Measurements from ENCODE around the gene APEX2.

APEX2 gene

DNA sequence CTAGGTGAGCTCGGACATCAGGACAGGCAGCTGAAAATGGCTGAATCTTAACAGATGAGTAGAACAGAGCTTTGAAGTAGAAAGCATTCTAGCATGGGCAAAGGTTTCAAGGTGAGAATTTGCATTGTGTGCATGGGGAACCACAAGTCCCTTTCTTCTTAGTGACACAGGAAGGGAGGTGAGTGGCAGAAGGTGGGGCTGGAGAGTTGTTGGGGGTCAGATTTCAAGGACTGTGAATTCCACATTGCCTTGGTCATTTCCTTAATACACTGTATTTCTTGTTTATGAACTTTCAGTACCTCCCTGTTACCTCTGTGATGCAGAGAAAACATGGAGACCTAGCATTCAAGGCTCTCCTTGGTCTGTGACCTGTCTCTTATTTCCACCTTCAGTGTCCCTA, 4.1 kb downstream of the APEX2 start:
- no peak for TF ChIP-seq FOXP2 (optimal IDR thresholded peaks at IDR 0.05; ENCODE audit: borderline replicate concordance, extremely low read depth, extremely low read length, insufficient read depth)

DNA sequence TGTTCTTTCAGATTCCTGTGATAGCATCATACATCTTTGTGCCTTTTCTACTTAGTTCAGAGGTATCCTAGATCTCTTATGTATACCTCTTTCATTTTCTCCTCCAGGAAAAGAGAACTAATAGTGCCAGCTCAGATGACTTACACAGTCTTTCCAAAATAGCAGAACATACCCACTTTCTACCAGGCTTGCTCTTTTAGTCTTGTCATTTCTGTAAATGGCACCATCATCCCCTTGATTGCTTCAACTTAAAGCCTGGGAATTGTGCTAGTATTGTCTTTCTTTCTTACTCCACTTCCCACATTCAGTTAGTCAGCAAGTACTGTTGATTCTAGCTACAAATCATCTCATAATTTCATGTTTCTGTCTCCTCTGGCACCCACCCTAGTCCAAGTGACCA, 5.1 kb downstream of the APEX2 start:
- no peak for TF ChIP-seq SIN3A (IDR thresholded peaks at IDR 0.05; ENCODE audit: borderline replicate concordance, insufficient read depth, low read length)
- no peak for TF ChIP-seq FOXP2 (optimal IDR thresholded peaks at IDR 0.05; ENCODE audit: borderline replicate concordance, extremely low read depth, extremely low read length, insufficient read depth)
- TF ChIP-seq, protein P1, sequence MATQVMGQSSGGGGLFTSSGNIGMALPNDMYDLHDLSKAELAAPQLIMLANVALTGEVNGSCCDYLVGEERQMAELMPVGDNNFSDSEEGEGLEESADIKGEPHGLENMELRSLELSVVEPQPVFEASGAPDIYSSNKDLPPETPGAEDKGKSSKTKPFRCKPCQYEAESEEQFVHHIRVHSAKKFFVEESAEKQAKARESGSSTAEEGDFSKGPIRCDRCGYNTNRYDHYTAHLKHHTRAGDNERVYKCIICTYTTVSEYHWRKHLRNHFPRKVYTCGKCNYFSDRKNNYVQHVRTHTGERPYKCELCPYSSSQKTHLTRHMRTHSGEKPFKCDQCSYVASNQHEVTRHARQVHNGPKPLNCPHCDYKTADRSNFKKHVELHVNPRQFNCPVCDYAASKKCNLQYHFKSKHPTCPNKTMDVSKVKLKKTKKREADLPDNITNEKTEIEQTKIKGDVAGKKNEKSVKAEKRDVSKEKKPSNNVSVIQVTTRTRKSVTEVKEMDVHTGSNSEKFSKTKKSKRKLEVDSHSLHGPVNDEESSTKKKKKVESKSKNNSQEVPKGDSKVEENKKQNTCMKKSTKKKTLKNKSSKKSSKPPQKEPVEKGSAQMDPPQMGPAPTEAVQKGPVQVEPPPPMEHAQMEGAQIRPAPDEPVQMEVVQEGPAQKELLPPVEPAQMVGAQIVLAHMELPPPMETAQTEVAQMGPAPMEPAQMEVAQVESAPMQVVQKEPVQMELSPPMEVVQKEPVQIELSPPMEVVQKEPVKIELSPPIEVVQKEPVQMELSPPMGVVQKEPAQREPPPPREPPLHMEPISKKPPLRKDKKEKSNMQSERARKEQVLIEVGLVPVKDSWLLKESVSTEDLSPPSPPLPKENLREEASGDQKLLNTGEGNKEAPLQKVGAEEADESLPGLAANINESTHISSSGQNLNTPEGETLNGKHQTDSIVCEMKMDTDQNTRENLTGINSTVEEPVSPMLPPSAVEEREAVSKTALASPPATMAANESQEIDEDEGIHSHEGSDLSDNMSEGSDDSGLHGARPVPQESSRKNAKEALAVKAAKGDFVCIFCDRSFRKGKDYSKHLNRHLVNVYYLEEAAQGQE (IDR thresholded peaks at IDR 0.05; ENCODE audit: insufficient read depth in 1 of 2, low read depth in 2 of 2, low read length in 2 of 2): no peak
- no peak for TF ChIP-seq TAF1 (IDR thresholded peaks at IDR 0.05; ENCODE audit: borderline replicate concordance, insufficient read depth, low read length)
- TF ChIP-seq POLR2AphosphoS5 (IDR thresholded peaks at IDR 0.05; ENCODE audit: low read depth, low read length): no peak

DNA sequence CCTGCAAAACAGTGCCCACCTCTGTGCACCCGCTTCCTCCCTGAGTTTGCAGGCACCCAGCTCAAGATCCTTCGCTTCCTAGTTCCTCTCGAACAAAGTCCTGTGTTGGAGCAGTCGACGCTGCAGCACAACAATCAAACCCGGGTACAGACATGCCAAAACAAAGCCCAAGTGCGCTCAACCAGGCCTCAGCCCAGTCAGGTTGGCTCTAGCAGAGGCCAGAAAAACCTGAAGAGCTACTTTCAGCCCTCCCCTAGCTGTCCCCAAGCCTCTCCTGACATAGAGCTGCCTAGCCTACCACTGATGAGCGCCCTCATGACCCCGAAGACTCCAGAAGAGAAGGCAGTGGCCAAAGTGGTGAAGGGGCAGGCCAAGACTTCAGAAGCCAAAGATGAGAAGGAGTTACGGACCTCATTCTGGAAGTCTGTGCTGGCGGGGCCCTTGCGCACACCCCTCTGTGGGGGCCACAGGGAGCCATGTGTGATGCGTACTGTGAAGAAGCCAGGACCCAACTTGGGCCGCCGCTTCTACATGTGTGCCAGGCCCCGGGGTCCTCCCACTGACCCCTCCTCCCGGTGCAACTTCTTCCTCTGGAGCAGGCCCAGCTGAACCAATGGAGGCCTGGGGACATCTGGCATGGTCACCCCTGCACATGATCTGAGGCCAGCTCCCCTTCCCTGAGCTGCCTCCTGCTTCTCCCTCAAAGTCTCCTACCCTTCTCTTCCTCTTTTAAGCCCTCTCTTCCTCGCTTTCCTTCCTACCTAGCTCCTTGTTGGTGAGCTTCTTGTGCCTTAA, 6.9 kb downstream of the APEX2 start:
- TF ChIP-seq POLR2AphosphoS5 (IDR thresholded peaks at IDR 0.05; ENCODE audit: low read depth, low read length): no peak
- TF ChIP-seq, protein P1 (IDR thresholded peaks at IDR 0.05; ENCODE audit: insufficient read depth in 1 of 2, low read depth in 2 of 2, low read length in 2 of 2): no peak
- TF ChIP-seq SIN3A (IDR thresholded peaks at IDR 0.05; ENCODE audit: borderline replicate concordance, insufficient read depth, low read length): no peak
- no peak for TF ChIP-seq TAF1 (IDR thresholded peaks at IDR 0.05; ENCODE audit: borderline replicate concordance, insufficient read depth, low read length)
- TF ChIP-seq FOXP2 (optimal IDR thresholded peaks at IDR 0.05; ENCODE audit: borderline replicate concordance, extremely low read depth, extremely low read length, insufficient read depth): no peak

DNA sequence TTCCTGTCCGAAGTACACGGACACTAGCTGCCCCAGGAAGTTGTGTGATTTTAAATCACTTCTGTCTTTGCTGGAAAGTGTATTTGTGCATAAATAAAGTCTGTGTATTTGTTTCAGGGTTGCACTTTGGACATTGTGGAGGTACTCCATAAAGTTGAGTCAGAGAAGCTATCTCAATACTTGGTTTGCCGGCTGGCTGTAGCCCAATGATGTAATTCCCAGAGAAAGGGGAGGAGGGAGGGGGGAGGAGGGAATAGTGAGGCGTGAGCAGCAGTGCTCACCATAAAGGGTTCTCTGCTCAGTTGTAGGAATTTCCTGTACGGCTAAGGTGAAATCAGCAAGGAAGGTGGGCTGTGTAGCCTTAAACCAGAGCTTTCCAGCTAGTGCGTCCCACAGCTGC, 7.5 kb downstream of the APEX2 start:
- TF ChIP-seq, protein P1 (IDR thresholded peaks at IDR 0.05; ENCODE audit: insufficient read depth in 1 of 2, low read depth in 2 of 2, low read length in 2 of 2): no peak
- TF ChIP-seq TAF1 (IDR thresholded peaks at IDR 0.05; ENCODE audit: borderline replicate concordance, insufficient read depth, low read length): no peak
- TF ChIP-seq FOXP2 (optimal IDR thresholded peaks at IDR 0.05; ENCODE audit: borderline replicate concordance, extremely low read depth, extremely low read length, insufficient read depth): no peak
- TF ChIP-seq POLR2AphosphoS5 (IDR thresholded peaks at IDR 0.05; ENCODE audit: low read depth, low read length): no peak

- TF ChIP-seq SIN3A (IDR thresholded peaks at IDR 0.05; ENCODE audit: borderline replicate concordance, insufficient read depth, low read length) (no peak), POLR2AphosphoS5 (IDR thresholded peaks at IDR 0.05; ENCODE audit: low read depth, low read length) (no peak), FOXP2 (optimal IDR thresholded peaks at IDR 0.05; ENCODE audit: borderline replicate concordance, extremely low read depth, extremely low read length, insufficient read depth) (no peak), TAF1 (IDR thresholded peaks at IDR 0.05; ENCODE audit: borderline replicate concordance, insufficient read depth, low read length) (no peak)
- TF ChIP-seq, protein P1 (IDR thresholded peaks at IDR 0.05; ENCODE audit: insufficient read depth in 1 of 2, low read depth in 2 of 2, low read length in 2 of 2): no peak
Measured at GRCh38 chrX:55008571-55009358, 8.6 kb downstream of the APEX2 start.

Data from PFSK-1 (cell line).